GM23338 (cell line): ENCODE results near the gene MPL. TPM values are rescaled to one million over a fixed set of nuclear protein-coding genes. Genes with fewer than 3 reads are reported as not detected.

Experiments
- ATAC-seq: fragments of 200-7000 bp; cut with Tn5 transposase; 3 replicates; pipeline ENCODE4 v1.9.1; 2020
- DNase-seq: peaks from one replicate; pipeline ENCODE4 v3.0.0-alpha.2; 2015; ENCODE audit warnings: low spot score
- H2AFZ ChIP-seq: fragments of 200-600 bp; sonication (generic); 2 replicates; pipeline ENCODE4 v1.8.0; 2016; ENCODE audit warnings: antibody characterized with exemption, mild to moderate bottlenecking, moderate library complexity
- H3F3A ChIP-seq: fragments of 200-600 bp; sonication (generic); replicated peaks from 2 replicates; pipeline ENCODE4 v1.8.0; 2017; ENCODE audit warnings: antibody characterized with exemption, mixed run types, low read depth
- H3K27ac ChIP-seq: fragments of 200-600 bp; sonication (generic); 2 replicates; pipeline ENCODE4 v1.6.1; 2016; ENCODE audit warnings: low read depth
- H3K27me3 ChIP-seq: fragments of 200-600 bp; sonication (generic); 2 replicates; pipeline ENCODE4 v1.8.0; 2016; ENCODE audit warnings: mild to moderate bottlenecking, mixed run types, moderate library complexity; ENCODE audit not compliant: insufficient read depth
- H3K36me3 ChIP-seq: fragments of 200-600 bp; sonication (generic); 2 replicates; pipeline ENCODE4 v1.8.0; 2016; ENCODE audit warnings: mild to moderate bottlenecking; ENCODE audit not compliant: insufficient read depth
- H3K4me1 ChIP-seq: fragments of 200-600 bp; sonication (generic); 2 replicates; pipeline ENCODE4 v1.8.0; 2016; ENCODE audit warnings: mild to moderate bottlenecking, moderate library complexity; ENCODE audit not compliant: insufficient read depth
- H3K4me2 ChIP-seq: fragments of 200-600 bp; sonication (generic); 2 replicates; pipeline ENCODE4 v1.7.1; 2017; ENCODE audit warnings: mixed run types
- H3K4me3 ChIP-seq: fragments of 200-600 bp; sonication (generic); 2 replicates; pipeline ENCODE4 v1.6.1; 2016; ENCODE audit warnings: mixed run types
- H3K79me2 ChIP-seq: fragments of 200-600 bp; sonication (generic); replicated peaks from 2 replicates; pipeline ENCODE4 v1.8.0; 2017; ENCODE audit warnings: mild to moderate bottlenecking; ENCODE audit not compliant: insufficient read depth
- H3K9me2 ChIP-seq: fragments of 200-600 bp; sonication (generic); 2 replicates; pipeline ENCODE4 v1.8.0; 2017; ENCODE audit not compliant: insufficient read depth
- H4K20me1 ChIP-seq: fragments of 200-600 bp; sonication (generic); replicated peaks from 2 replicates; pipeline ENCODE4 v1.8.0; 2017; ENCODE audit warnings: mild to moderate bottlenecking; ENCODE audit not compliant: insufficient read depth
- H3K27ac Mint-ChIP-seq: 2 replicates; pipeline ENCODE4 v1.8.0; 2020; ENCODE audit warnings: inconsistent platforms, mild to moderate bottlenecking, moderate library complexity, mixed read lengths
- H3K27me3 Mint-ChIP-seq: 3 replicates; pipeline ENCODE4 v1.8.0; 2022; ENCODE audit warnings: low read depth, mild to moderate bottlenecking, moderate library complexity, mixed read lengths, inconsistent platforms; ENCODE audit not compliant: insufficient read depth, poor library complexity
- H3K36me3 Mint-ChIP-seq: 3 replicates; pipeline ENCODE4 v1.8.0; 2021; ENCODE audit warnings: low read depth, mild to moderate bottlenecking, inconsistent platforms, moderate library complexity, mixed read lengths
- H3K4me1 Mint-ChIP-seq: 3 replicates; pipeline ENCODE4 v1.8.0; 2020; ENCODE audit warnings: mild to moderate bottlenecking, inconsistent platforms, mixed read lengths
- H3K4me3 Mint-ChIP-seq: 3 replicates; pipeline ENCODE4 v1.8.0; 2021; ENCODE audit warnings: moderate library complexity, mild to moderate bottlenecking, inconsistent platforms, mixed read lengths
- H3K9me3 Mint-ChIP-seq: 3 replicates; pipeline ENCODE4 v1.8.0; 2020; ENCODE audit warnings: moderate library complexity, mild to moderate bottlenecking, inconsistent platforms, mixed read lengths
- CREB1 ChIP-seq: fragments of 250-450 bp; sonication (Bioruptor Pico); IDR thresholded peaks from 2 replicates; pipeline ENCODE4 v1.5.0; 2020; ENCODE audit warnings: low read depth, mild to moderate bottlenecking, moderate library complexity
- ETS1 ChIP-seq: IDR thresholded peaks from 2 replicates; pipeline ENCODE4 v1.6.1; 2016; ENCODE audit warnings: antibody characterized with exemption
- EZH2phosphoT487 ChIP-seq: fragments of 200-600 bp; sonication (generic); IDR thresholded peaks from one replicate; pipeline ENCODE4 v1.8.1; 2018; ENCODE audit warnings: antibody characterized with exemption; ENCODE audit not compliant: unreplicated experiment
- REST ChIP-seq: IDR thresholded peaks from one replicate; pipeline ENCODE4 v1.6.1; 2018; ENCODE audit warnings: antibody characterized with exemption; ENCODE audit not compliant: unreplicated experiment
- STAT1 ChIP-seq: IDR thresholded peaks from one replicate; pipeline ENCODE4 v1.6.1; 2016; ENCODE audit warnings: antibody characterized with exemption; ENCODE audit not compliant: unreplicated experiment
- ZNF114 ChIP-seq: fragments of 250-450 bp; sonication (Bioruptor Pico); IDR thresholded peaks from 2 replicates; pipeline ENCODE4 v1.5.0; 2020; ENCODE audit warnings: mild to moderate bottlenecking, moderate library complexity
- ZNF462 ChIP-seq: fragments of 250-450 bp; sonication (Bioruptor Pico); IDR thresholded peaks from 2 replicates; pipeline ENCODE4 v1.5.0; 2020; ENCODE audit warnings: mild to moderate bottlenecking, moderate library complexity
- polyA plus RNA-seq: library from polyadenylated mRNA; unstranded; fragments of >200 nt; fragmentation: Nextera tagmentation; extraction: Ambion mirVana; gene quantifications from 2 replicates; pipeline ENCODE4 v1.2.1, GENCODE V29; 2016
- total RNA-seq: library from RNA; depleted of rRNA; stranded (reverse); fragments of >200 nt; shearing (Covaris generic); gene quantifications from 2 replicates; pipeline ENCODE4 v1.2.3, GENCODE V29; 2014

The MPL gene
- total and polyA plus RNA-seq, 2 experiments from 2014 or later = not detected

GRCh38 chr1:43302721-43303470, 34.7 kb upstream of the MPL start:
- Mint-ChIP-seq H3K4me3 (no peak overlapping the region), H3K27ac (no peak overlapping the region; the same call in 1 of the 2 replicates), H3K27me3 (peaks cover 15% of the 10 kb centered on the region), H3K36me3 (no peaks in the 10 kb centered on the region; the same call in 2 of the 3 replicates), H3K9me3 (no peaks in the 10 kb centered on the region), H3K4me1 (peaks cover 25% of the 10 kb centered on the region)
- Histone ChIP-seq H3K4me3 (no peak overlapping the region), H4K20me1 (no peaks in the 10 kb centered on the region), H3K27ac (no peak overlapping the region), H3K27me3 (no peaks in the 10 kb centered on the region), H3K9me2 (no peaks in the 10 kb centered on the region), H2AFZ (no peak overlapping the region), H3K4me1 (peaks cover 6% of the 10 kb centered on the region), H3K4me2 (no peak overlapping the region), H3F3A (no peaks in the 10 kb centered on the region), H3K79me2 (no peaks in the 10 kb centered on the region), H3K36me3 (no peaks in the 10 kb centered on the region)
- DNase-seq (no peak), ATAC-seq (no peak)
- no peak for TF ChIP-seq REST
- TF ChIP-seq ZNF114 = no peak
- no peak for TF ChIP-seq EZH2phosphoT487
- TF ChIP-seq ZNF462 (CRISPR knock-in tag) = no peak
- no peak for TF ChIP-seq CREB1
- TF ChIP-seq ETS1 = no peak
- TF ChIP-seq STAT1 = no peak
